Urothelium cell line (cell line): ENCODE measurements around the gene LRRC32.

Experiments used
- DNase-seq: peaks from one replicate; pipeline ENCODE4 v3.0.0; 2011; ENCODE audit warnings: low spot score, mixed read lengths
- FAIRE-seq: peaks from 2 replicates; lab custom pipeline; 2011; peaks lifted over from hg19 to GRCh38; lab: Jason Lieb, UNC

LRRC32 gene

DNA sequence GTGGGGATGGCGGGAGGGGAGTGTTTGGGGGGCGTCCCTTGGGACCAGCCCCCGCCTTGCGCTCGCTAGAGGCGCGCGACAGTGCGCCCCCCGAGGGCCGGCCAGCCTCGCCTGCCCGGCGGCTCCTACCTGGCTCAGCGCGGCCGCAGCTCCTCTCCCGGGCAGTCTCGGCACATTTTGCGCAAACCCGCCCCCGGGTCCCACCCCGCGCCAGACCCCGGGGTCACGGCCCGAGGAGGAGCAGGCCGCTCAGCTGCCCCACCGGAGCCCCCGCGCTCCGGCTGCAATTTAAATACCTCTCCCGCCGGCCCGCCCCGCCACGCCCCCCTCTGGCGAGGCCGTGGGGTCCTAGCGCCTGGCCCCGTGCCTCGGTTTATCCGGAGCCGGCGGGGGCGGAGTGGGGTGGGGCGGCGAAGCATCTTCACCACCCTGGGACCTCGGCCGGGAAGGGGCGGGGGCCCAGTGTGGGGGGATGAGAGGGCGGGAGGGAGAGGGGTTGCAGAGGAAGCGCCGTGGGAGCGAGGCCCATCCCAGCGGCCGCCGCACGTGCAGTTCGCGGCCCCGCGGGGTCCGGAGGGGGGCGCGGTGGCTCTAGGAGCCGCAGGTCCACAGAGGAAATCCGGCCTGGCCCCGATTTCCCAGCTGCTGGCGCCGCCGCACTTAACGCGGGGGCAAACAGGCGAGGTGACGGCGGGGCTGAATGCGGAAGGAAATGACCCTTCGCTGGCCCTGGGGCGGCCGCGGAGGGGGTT, at the start of gene LRRC32:
Gene LRRC32, minus strand, starts transcription at position 263 of the 752 bp plus-strand sequence. CDS start 4,793 bp downstream, outside the sequence.
- FAIRE-seq = no peak
- DNase-seq = no peak

GRCh38 chr11:76719686-76720085, 49.1 kb upstream of the LRRC32 start:
- DNase-seq (no peak), FAIRE-seq (no peak)

- DNase-seq = no peak
- no peak for FAIRE-seq
Observed at GRCh38 chr11:76719281-76719680, 48.7 kb upstream of the LRRC32 start.

GRCh38 chr11:76717816-76718215, 47.3 kb upstream of the LRRC32 start:
- FAIRE-seq = no peak

GRCh38 chr11:76717369-76717768, 46.8 kb upstream of the LRRC32 start:
- no peak for FAIRE-seq
- no peak for DNase-seq

More at GRCh38 chr11:76717816-76718215, 47.3 kb upstream of the LRRC32 start:
- no peak for DNase-seq

DNA sequence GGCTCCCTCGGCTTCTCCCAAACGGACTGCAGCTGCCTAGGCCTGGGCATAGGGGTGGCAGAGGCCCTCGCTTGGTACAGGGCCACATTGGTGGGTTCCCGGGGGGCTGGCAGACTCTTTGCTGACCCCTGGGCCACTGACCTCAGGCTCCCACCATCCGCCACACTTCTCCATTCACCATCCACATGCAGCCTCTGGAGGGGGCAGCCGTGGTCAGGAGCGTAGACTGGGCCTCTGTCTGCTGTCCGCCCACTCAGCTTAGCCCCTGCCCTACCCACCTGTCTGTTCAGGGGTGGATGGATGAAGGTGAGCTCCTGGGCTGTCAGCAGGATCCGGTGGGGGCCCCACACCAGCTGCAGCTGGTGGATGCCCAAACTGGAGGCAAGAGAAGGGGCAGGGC, 45.7 kb upstream of the LRRC32 start:
- FAIRE-seq (no peak), DNase-seq (no peak)

- FAIRE-seq (no peak), DNase-seq (no peak)
Observed at GRCh38 chr11:76714493-76714892, 43.9 kb upstream of the LRRC32 start.

DNA sequence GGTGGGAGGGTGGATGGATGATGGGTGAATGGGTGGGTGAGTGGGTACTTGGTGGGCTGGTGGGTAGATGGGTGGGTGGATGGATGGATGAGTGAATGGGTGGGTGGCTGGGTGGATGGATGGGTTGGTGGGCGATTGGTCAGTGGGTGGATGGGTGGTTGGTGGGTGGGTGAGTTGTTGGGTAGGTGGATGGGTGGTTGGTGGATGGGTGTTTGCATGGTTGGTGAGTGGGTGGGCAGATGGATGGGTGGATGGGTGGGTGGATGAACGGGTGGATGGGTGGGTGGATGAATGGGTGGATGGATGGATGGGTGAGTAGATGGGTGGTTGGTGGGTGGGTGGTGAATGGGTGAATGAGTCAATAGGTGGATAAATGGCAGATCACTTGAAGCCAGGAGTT, 43.0 kb upstream of the LRRC32 start:
- FAIRE-seq (no peak), DNase-seq (no peak)

DNA sequence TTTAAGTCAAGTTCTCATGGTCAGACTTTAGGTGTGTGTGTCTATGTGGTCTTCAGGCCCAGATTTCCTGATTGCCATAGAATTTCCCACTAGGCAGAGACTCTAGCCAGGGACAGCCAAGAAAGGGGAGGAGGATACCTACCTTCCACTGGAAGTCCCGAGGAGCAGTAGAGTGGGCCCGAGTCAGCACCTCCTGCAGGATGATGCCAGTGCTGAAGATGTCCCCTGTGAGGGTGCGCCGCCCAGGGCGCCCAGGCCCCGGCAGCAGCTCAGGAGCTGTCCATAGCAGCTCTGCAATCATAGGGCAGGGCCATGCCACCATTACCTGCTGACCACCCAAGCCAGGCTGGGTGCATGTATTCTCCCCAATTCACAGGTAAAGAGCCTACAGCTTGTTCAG, 41.6 kb upstream of the LRRC32 start:
- no peak for DNase-seq
- no peak for FAIRE-seq

DNA sequence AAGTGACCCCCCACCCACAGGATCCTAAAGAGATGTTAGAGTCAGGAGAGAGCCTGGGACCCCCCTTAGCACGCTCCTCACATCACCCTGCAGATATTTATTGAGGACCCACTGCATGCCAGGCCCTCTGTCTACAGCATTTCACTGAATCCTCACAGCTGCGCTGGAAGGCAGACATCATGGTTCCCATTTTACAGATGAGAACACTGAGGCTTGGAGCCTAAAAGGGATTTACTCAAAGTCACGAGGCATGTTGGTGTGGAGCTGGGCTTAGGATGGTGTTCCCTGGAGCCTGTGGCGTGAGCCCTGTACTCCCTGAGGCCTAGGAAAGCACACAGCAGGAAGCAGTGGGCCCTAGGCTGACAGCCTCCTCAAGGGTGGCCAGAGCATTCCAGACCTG, 39.2 kb upstream of the LRRC32 start:
- DNase-seq = no peak
- no peak for FAIRE-seq

GRCh38 chr11:76708972-76709660, 38.6 kb upstream of the LRRC32 start:
- no peak for FAIRE-seq

GRCh38 chr11:76707293-76707825, 36.8 kb upstream of the LRRC32 start:
- no peak for FAIRE-seq
- no peak for DNase-seq

More at GRCh38 chr11:76708972-76709660, 38.6 kb upstream of the LRRC32 start:
- DNase-seq = no peak

GRCh38 chr11:76706667-76707066, 36.1 kb upstream of the LRRC32 start:
- FAIRE-seq = no peak
- DNase-seq = no peak

GRCh38 chr11:76705826-76706225, 35.3 kb upstream of the LRRC32 start:
- no peak for FAIRE-seq
- no peak for DNase-seq

- DNase-seq (no peak), FAIRE-seq (no peak)
Observed at GRCh38 chr11:76704171-76704948, 33.8 kb upstream of the LRRC32 start.

DNA sequence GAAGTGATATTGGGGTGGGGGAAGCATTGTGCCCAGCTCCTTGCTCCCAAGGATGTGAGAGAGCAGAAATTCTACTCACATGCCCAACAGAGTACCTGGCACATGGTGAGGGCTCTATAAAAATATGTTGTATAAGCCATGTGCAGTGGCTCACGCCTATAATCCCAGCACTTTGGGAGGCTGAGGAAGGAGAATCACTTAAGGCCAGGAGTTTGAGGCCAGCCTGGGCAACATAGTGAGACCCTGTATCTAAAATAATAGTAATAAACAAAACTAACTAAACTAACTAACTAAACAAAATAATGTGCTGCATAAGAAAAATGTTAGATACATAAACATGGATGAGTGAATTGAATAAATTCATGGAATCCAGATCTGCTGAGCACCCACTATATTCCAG, 33.2 kb upstream of the LRRC32 start:
- no peak for FAIRE-seq

DNA sequence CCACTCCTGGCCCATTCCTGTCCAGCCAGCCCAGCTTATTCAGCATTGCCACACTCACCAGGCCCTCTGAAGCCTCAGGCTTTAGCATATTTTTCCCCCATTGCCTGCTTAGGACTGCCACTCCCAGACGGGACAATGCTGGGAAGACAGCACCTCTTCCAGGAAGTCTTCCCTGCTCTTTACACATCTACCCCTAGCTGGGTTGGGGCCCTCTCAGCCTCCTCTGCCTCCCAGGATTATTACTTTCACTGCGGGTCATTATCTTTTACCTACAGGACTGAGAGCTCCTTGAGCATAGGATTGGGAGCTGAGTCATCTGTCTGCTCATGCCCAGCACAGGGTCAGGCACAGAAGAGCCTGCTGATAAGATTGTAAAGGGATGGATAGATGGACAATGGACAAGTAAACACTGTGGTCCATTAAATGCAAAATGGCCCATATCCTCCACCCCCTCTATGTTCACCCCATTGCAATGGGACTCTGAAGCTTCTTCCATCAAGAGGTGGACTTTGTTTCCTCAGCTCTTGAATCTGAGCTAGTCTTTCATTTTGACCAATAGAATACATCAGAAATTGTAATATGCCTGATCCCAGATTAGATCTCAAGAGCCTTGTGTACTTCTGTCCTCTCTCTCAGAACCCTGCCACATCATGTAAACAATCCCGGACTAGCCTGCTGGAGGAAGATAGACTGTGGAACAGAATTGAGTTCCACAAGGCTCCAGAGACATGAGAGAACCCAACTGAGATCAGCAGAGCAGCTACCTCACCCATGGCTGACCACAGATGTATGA, 32.0 kb upstream of the LRRC32 start:
- FAIRE-seq (no peak), DNase-seq (no peak)

More for the DNA sequence above, 33.2 kb upstream of the LRRC32 start:
- DNase-seq = no peak

DNA sequence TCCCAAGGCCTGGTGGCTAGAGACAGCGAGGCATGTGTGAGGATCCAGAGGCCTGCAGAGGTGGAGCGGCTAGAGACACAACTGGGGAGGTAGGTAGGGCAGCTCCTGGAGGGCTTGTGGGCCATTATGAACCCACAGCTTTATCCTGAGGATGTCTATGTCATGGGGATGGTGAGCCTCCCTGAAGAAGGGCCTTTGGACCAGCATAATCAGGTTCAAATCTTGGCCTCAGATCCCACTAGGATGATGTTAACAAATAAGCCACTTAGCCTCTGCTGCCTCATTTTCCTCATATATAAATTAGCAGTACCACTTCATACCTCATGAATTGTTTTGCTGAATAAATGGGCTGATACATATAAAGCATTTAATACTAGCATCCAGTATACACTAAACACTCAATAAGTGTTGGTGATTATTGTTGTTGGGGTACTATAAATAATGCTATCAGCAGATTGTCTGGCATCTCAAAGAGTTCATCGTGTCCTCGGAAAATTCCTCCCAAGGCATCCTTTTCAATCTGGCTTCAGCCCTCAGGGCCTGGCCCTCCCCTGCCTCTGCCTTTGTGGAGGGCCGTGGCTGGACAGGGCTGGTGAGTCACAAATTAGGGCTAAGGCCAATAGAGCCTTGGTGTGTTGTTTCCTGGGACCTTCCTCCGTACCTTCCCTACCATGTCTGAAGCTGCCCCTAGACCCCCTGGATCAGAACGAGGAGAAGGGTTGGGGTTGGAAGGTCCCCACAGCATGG, 30.9 kb upstream of the LRRC32 start:
- DNase-seq (peak; percentile 45), FAIRE-seq (no peak)

DNA sequence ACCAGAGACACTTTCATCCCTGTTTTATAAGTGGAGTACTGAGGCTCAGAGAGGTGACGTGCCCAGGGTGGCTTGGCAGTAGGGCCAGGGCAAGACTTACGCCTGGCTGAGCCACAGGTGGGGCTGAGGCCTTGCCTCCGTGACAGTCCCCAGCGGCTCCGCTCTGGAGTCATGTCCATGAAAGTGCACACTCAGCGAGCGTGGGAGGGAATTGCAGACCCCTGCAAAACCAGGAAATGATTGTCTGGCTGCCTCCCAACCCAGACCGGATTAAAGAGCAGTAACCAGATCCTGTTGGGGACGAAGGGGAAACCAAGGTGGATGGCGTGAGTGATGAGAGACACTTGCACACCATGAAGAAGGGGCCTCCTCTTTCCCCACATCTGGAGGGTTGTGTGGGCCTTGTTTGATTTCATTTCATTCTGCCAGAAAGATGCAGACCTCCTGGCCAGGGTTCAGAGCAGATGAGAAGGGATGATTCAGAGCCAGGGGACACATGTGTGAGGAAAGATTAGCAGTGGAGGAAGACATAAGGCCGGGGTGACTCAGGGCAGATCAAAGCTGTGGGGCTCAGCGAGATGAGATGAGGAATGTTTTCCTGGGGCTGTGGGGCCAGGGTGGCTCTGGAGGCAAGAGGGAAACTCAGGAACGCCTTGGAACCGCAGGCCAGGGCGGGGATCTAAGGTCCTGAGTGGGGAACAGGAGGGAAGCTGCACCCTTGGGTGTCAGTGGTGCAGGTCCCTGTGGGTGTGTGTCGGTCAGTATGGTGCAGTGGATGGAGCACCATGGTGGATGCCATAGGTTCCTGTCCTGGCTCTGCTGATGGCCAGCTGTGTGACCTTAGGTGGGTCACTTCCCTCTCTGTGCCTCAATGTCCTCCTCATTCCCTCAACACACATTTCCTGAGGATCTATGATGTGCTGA, 29.9 kb upstream of the LRRC32 start:
- DNase-seq = peak; percentile 85

More for the DNA sequence above, 29.9 kb upstream of the LRRC32 start:
- peak; percentile 27 for FAIRE-seq
